Left lobe of liver (tissue), 2 donors: ENCODE results near the gene NCOA3. TPM values are rescaled to one million over a fixed set of nuclear protein-coding genes. Genes with fewer than 3 reads are reported as not detected.

ENCODE experiments used
- ATAC-seq: fragments of 200-7000 bp; cut with Tn5 transposase; one replicate; pipeline ENCODE4 v1.9.1; 2020; ENCODE audit warnings: mild to moderate bottlenecking, moderate library complexity
- DNase-seq: peaks from one replicate; pipeline ENCODE4 v3.0.0-alpha.2; 2020; ENCODE audit warnings: low spot score
- total RNA-seq: library from RNA; stranded (reverse); gene quantifications from one replicate; pipeline ENCODE4 v1.2.1, GENCODE V29; 2021
- donor health status: DM: no; HTN: no; CAD: no; lungs with moderate emphysema.
- donor health status: DM: no; HTN: yes; CAD: no.

The NCOA3 gene
- total RNA-seq, 1 donor from 2014 or later: 11.2 TPM

- DNase-seq (no peak), ATAC-seq (no peak)
These were observed 192.5 kb downstream of the NCOA3 start for GRCh38 chr20:47694021-47694818.

GRCh38 chr20:47696856-47697255, 195.2 kb downstream of the NCOA3 start:
- DNase-seq: no peak
- no peak for ATAC-seq

- DNase-seq (no peak), ATAC-seq (no peak)
These were observed 196.5 kb downstream of the NCOA3 start for GRCh38 chr20:47698142-47698541.

- ATAC-seq (peak; percentile 26), DNase-seq (no peak)
These were observed 198.1 kb downstream of the NCOA3 start for GRCh38 chr20:47699818-47700217.

GRCh38 chr20:47700327-47700726, 198.6 kb downstream of the NCOA3 start:
- no peak for DNase-seq
- ATAC-seq: no peak

GRCh38 chr20:47701612-47702011, 199.9 kb downstream of the NCOA3 start:
- ATAC-seq (no peak), DNase-seq (no peak)

- no peak for ATAC-seq
- no peak for DNase-seq
These were observed 202.1 kb downstream of the NCOA3 start for GRCh38 chr20:47703748-47704147.

GRCh38 chr20:47704746-47705496, 203.2 kb downstream of the NCOA3 start:
- ATAC-seq: no peak
- DNase-seq: no peak

GRCh38 chr20:47705497-47705856, 203.8 kb downstream of the NCOA3 start:
- DNase-seq (no peak), ATAC-seq (no peak)

- DNase-seq (no peak), ATAC-seq (no peak)
These were observed 204.7 kb downstream of the NCOA3 start for GRCh38 chr20:47706345-47706744.

Other genes starting within 250 kb of the NCOA3 start
- gene ZMYND8, start 145.2 kb upstream of the NCOA3 start, total RNA-seq: 13.8 TPM